Fibroblast of lung (primary cell): ENCODE data around the gene ISYNA1. TPM values are rescaled to one million over a fixed set of nuclear protein-coding genes. Genes with fewer than 3 reads are reported as not detected.

Source experiments
- DNase-seq, 2 donors: peaks; one replicate each; pipeline versions ENCODE4 v3.0.0 to v3.0.0-alpha.2; 2010; ENCODE audit warnings: low read depth in 2 of 2
- H2AFZ ChIP-seq: 2 replicates; pipeline ENCODE4 v1.5.1; 2012; ENCODE audit warnings: low read length, control low read depth, inconsistent platforms
- H3K27ac ChIP-seq: 2 replicates; pipeline ENCODE4 v1.5.1; 2011; ENCODE audit warnings: low read length, control low read depth; ENCODE audit not compliant: insufficient read depth
- H3K27me3 ChIP-seq: 2 replicates; pipeline ENCODE4 v1.5.1; 2011; ENCODE audit warnings: mild to moderate bottlenecking, low read length; ENCODE audit not compliant: control insufficient read depth, insufficient read depth
- H3K36me3 ChIP-seq: 2 replicates; pipeline ENCODE4 v1.5.1; 2011; ENCODE audit warnings: low read length; ENCODE audit not compliant: control insufficient read depth, insufficient read depth
- H3K4me1 ChIP-seq: 2 replicates; pipeline ENCODE4 v1.5.1; 2011; ENCODE audit warnings: low read length; ENCODE audit not compliant: control insufficient read depth, insufficient read depth; ENCODE audit errors: extremely low read depth
- H3K4me2 ChIP-seq: 2 replicates; pipeline ENCODE4 v1.5.1; 2011; ENCODE audit warnings: low read length, control low read depth; ENCODE audit not compliant: insufficient read depth; ENCODE audit errors: extremely low read depth
- H3K4me3 ChIP-seq, 4 experiments: fragments of 200-600 bp in 1 of 4; sonication (generic) in 1 of 4; replicated peaks in 1 of 4; 2 replicates each; pipeline ENCODE4 v1.5.1; 2011 to 2016; ENCODE audit warnings: low read length in 4 of 4, low read depth in 3 of 4, mild to moderate bottlenecking in 3 of 4, control low read depth in 2 of 4, inconsistent platforms in 1 of 4, mixed read lengths in 1 of 4; ENCODE audit not compliant: insufficient read depth in 1 of 4; ENCODE audit errors: control extremely low read depth in 1 of 4
- H3K79me2 ChIP-seq: 2 replicates; pipeline ENCODE4 v1.5.1; 2012; ENCODE audit warnings: mild to moderate bottlenecking, low read length, inconsistent platforms; ENCODE audit not compliant: control insufficient read depth, insufficient read depth
- H3K9ac ChIP-seq: 2 replicates; pipeline ENCODE4 v1.5.1; 2011; ENCODE audit warnings: mild to moderate bottlenecking, low read length, control low read depth; ENCODE audit not compliant: insufficient read depth
- H3K9me3 ChIP-seq: 2 replicates; pipeline ENCODE4 v1.5.1; 2012; ENCODE audit warnings: low read depth, low read length; ENCODE audit not compliant: control insufficient read depth, insufficient read depth
- H4K20me1 ChIP-seq: 2 replicates; pipeline ENCODE4 v1.5.1; 2011; ENCODE audit warnings: low read length; ENCODE audit not compliant: control insufficient read depth, insufficient read depth; ENCODE audit errors: extremely low read depth
- EZH2 ChIP-seq: IDR thresholded peaks from 2 replicates; pipeline ENCODE4 v1.5.1; 2012; ENCODE audit warnings: low read length, control low read depth, mild to moderate bottlenecking; ENCODE audit errors: missing control alignments
- polyA plus RNA-seq, 2 donors: library from polyadenylated mRNA; depleted of rRNA in 1 of 2; stranded (reverse) in 1 of 2; unstranded in 1 of 2; fragments of >200 nt; gene quantifications; 2 replicates each; pipeline ENCODE4 v1.2.1, GENCODE V29; 2011 to 2012; ENCODE audit warnings: missing spikeins in 1 of 2
- total RNA-seq: library from RNA; depleted of rRNA; stranded (reverse); fragments of >200 nt; gene quantifications from 2 replicates; pipeline ENCODE4 v1.2.1, GENCODE V29; 2014
- TF ChIP-seq, protein P1 (sequence below), 2 donors: IDR thresholded peaks in 1 of 2; conservative IDR thresholded peaks in 1 of 2; 1 replicate in 1 of 2; 2 replicates in 1 of 2; pipeline ENCODE4 v1.5.1; 2011 to 2012; ENCODE audit warnings: low read length in 2 of 2, control low read depth in 1 of 2, inconsistent platforms in 1 of 2, low read depth in 1 of 2, mild to moderate bottlenecking in 1 of 2

ISYNA1 gene
- total and polyA plus RNA-seq, 2 donors (not counting 1 experiment from before 2014, with no cell fraction given) = 10.3 to 25.6 TPM

DNA sequence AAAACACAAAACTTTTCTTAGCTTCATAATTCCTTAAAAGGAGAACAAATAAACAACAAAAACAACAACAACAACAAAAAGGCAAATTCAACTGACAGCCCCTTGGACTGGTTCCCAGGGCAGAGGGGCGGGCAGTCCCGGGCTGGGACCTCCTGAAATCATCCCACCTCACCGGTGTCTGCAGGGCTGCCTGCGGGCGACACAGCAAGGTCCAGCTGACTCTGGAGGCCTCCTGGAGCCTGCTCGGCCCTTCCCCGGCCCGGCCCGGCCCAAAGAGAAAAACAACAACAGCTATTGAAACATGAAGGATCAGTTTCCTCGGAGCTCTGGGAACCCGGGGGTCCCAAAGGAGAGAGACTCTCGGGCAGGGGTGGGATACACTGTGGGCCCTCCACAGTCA is 5.0 kb upstream of the ISYNA1 start:
- no peaks in the 10 kb centered on the region for H4K20me1 ChIP-seq
- H3K27me3 ChIP-seq = no peaks in the 10 kb centered on the region
- peaks cover 21% of the 10 kb centered on the region for H3K36me3 ChIP-seq
- H3K27ac ChIP-seq = no peak overlapping the region
- no peak overlapping the region for H3K4me3 ChIP-seq
- no peak overlapping the region for H3K9ac ChIP-seq
- peaks cover 5% of the 10 kb centered on the region for H3K4me1 ChIP-seq
- H3K79me2 ChIP-seq = no peaks in the 10 kb centered on the region
- no peaks in the 10 kb centered on the region for H3K9me3 ChIP-seq
- DNase-seq = no peak
- no peak overlapping the region for H3K4me2 ChIP-seq
- no peak overlapping the region for H2AFZ ChIP-seq
- no peak for TF ChIP-seq EZH2
- TF ChIP-seq, protein P1, sequence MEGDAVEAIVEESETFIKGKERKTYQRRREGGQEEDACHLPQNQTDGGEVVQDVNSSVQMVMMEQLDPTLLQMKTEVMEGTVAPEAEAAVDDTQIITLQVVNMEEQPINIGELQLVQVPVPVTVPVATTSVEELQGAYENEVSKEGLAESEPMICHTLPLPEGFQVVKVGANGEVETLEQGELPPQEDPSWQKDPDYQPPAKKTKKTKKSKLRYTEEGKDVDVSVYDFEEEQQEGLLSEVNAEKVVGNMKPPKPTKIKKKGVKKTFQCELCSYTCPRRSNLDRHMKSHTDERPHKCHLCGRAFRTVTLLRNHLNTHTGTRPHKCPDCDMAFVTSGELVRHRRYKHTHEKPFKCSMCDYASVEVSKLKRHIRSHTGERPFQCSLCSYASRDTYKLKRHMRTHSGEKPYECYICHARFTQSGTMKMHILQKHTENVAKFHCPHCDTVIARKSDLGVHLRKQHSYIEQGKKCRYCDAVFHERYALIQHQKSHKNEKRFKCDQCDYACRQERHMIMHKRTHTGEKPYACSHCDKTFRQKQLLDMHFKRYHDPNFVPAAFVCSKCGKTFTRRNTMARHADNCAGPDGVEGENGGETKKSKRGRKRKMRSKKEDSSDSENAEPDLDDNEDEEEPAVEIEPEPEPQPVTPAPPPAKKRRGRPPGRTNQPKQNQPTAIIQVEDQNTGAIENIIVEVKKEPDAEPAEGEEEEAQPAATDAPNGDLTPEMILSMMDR (conservative IDR thresholded peaks at IDR 0.05 in 1 of 2, IDR thresholded peaks at IDR 0.05 in 1 of 2; ENCODE audit: low read depth in 1 of 2, low read length in 2 of 2) = no peak

GRCh38 chr19:18441804-18442788 is 4.2 kb upstream of the ISYNA1 start:
- DNase-seq = no peak
- Histone ChIP-seq H4K20me1 (no peaks in the 10 kb centered on the region), H3K4me2 (no peak overlapping the region), H3K9me3 (no peaks in the 10 kb centered on the region), H3K4me1 (peaks cover 7% of the 10 kb centered on the region), H3K79me2 (no peaks in the 10 kb centered on the region), H2AFZ (no peak overlapping the region), H3K36me3 (peaks cover 21% of the 10 kb centered on the region), H3K27ac (no peak overlapping the region), H3K27me3 (no peaks in the 10 kb centered on the region), H3K9ac (no peak overlapping the region), H3K4me3 (no peak overlapping the region)
- TF ChIP-seq, protein P1 (conservative IDR thresholded peaks at IDR 0.05 in 1 of 2, IDR thresholded peaks at IDR 0.05 in 1 of 2; ENCODE audit: low read depth in 1 of 2, low read length in 2 of 2) = no peak
- no peak for TF ChIP-seq EZH2

GRCh38 chr19:18440936-18441803 is 3.2 kb upstream of the ISYNA1 start:
- H3K9me3 ChIP-seq = no peaks in the 10 kb centered on the region
- no peak overlapping the region for H3K4me3 ChIP-seq
- H2AFZ ChIP-seq = no peak overlapping the region
- TF ChIP-seq, protein P1 (conservative IDR thresholded peaks at IDR 0.05 in 1 of 2, IDR thresholded peaks at IDR 0.05 in 1 of 2; ENCODE audit: low read depth in 1 of 2, low read length in 2 of 2) = no peak
- no peak for TF ChIP-seq EZH2
- H4K20me1 ChIP-seq = no peaks in the 10 kb centered on the region
- H3K4me1 ChIP-seq = peaks cover 7% of the 10 kb centered on the region
- H3K4me2 ChIP-seq = no peak overlapping the region
- DNase-seq = no peak
- H3K36me3 ChIP-seq = peaks cover 17% of the 10 kb centered on the region
- H3K79me2 ChIP-seq = no peaks in the 10 kb centered on the region
- no peak overlapping the region for H3K27ac ChIP-seq
- H3K9ac ChIP-seq = no peak overlapping the region
- H3K27me3 ChIP-seq = no peaks in the 10 kb centered on the region
